Measurements from ENCODE around the gene HSP90AA1. TPM values are rescaled to one million over a fixed set of nuclear protein-coding genes. Genes with fewer than 3 reads are reported as not detected.
"Not testable (repeated sequence)": the region's sequence is repeated elsewhere in the genome, so short reads cannot be mapped to it uniquely, and the experiment has no call there.

The HSP90AA1 gene
- total RNA-seq, 4 donors from 2014 or later, result 185 to 396 (median 265) TPM

GRCh38 chr14:102077382-102077709 is 9.5 kb downstream of the HSP90AA1 start:
- Histone ChIP-seq H3K9me3 (peaks cover 0 to 7% (median 0%) of the 10 kb centered on the region in 4 donors), H3K4me1 (peaks cover 0 to 9% (median 0%) of the 10 kb centered on the region in 4 donors), H3K4me3 (no peak overlapping the region), H3K27ac (no peak overlapping the region), H3K36me3 (peaks cover 0 to 58% (median 10%) of the 10 kb centered on the region in 3 donors), H3K27me3 (no peaks in the 10 kb centered on the region)
- 80 to 84% methylated on average over 5 of the region's 5 CpGs for WGBS, 2 donors
- TF ChIP-seq CTCF (IDR thresholded peaks at IDR 0.05), result no peak
- no peak for TF ChIP-seq POLR2A (IDR thresholded peaks at IDR 0.05)
- TF ChIP-seq EP300 (IDR thresholded peaks at IDR 0.05), result no peak
- no peak for DNase-seq (ENCODE audit: low spot score in 2 of 2)

GRCh38 chr14:102075155-102075554 is 11.7 kb downstream of the HSP90AA1 start:
- TF ChIP-seq CTCF (IDR thresholded peaks at IDR 0.05), result no peak
- no peak for TF ChIP-seq EP300 (IDR thresholded peaks at IDR 0.05)
- no peak for TF ChIP-seq POLR2A (IDR thresholded peaks at IDR 0.05)
- no peak for DNase-seq (ENCODE audit: low spot score in 2 of 2)
- WGBS, 2 donors, result 93 to 97% methylated on average over 4 of the region's 4 CpGs
- Histone ChIP-seq H3K4me1 (peaks cover 0 to 8% (median 3%) of the 10 kb centered on the region in 4 donors), H3K27me3 (no peaks in the 10 kb centered on the region), H3K9me3 (peaks cover 0 to 7% (median 0%) of the 10 kb centered on the region in 4 donors), H3K4me3 (no peak overlapping the region), H3K36me3 (peaks cover 0 to 36% (median 0%) of the 10 kb centered on the region in 3 donors), H3K27ac (no peak overlapping the region)

- TF ChIP-seq POLR2A (IDR thresholded peaks at IDR 0.05) (no peak), CTCF (IDR thresholded peaks at IDR 0.05) (no peak), EP300 (IDR thresholded peaks at IDR 0.05) (no peak)
- Histone ChIP-seq H3K4me1 (peaks cover 0 to 8% (median 3%) of the 10 kb centered on the region in 4 donors), H3K4me3 (no peak overlapping the region), H3K9me3 (peaks cover 0 to 7% (median 0%) of the 10 kb centered on the region in 4 donors), H3K27me3 (no peaks in the 10 kb centered on the region), H3K27ac (no peak overlapping the region), H3K36me3 (peaks cover 0 to 30% (median 0%) of the 10 kb centered on the region in 3 donors)
- 86 to 88% methylated on average over 4 of the region's 4 CpGs for WGBS, 2 donors
- no peak for DNase-seq (ENCODE audit: low spot score in 2 of 2)
Observed at GRCh38 chr14:102074415-102074964, 12.4 kb downstream of the HSP90AA1 start.

- DNase-seq (ENCODE audit: low spot score in 2 of 2), result no peak
- Histone ChIP-seq H3K9me3 (peaks cover 0 to 12% (median 0%) of the 10 kb centered on the region in 4 donors), H3K27me3 (no peaks in the 10 kb centered on the region), H3K27ac (peak overlapping the region in 2 of 4 donors; percentile 50 to 78), H3K4me1 (peaks cover 0 to 8% (median 3%) of the 10 kb centered on the region in 4 donors), H3K36me3 (peaks cover 0 to 5% (median 0%) of the 10 kb centered on the region in 3 donors), H3K4me3 (no peak overlapping the region)
- 52 to 53% methylated on average over 10 of the region's 10 CpGs for WGBS, 2 donors
- TF ChIP-seq CTCF (IDR thresholded peaks at IDR 0.05) (no peak), POLR2A (IDR thresholded peaks at IDR 0.05) (no peak), EP300 (IDR thresholded peaks at IDR 0.05) (no peak)
Observed at GRCh38 chr14:102071283-102071998, 15.4 kb downstream of the HSP90AA1 start.

GRCh38 chr14:102066041-102066451 is 20.8 kb downstream of the HSP90AA1 start:
- Histone ChIP-seq H3K27me3 (no peaks in the 10 kb centered on the region), H3K4me3 (no peak overlapping the region), H3K27ac (no peak overlapping the region), H3K36me3 (no peaks in the 10 kb centered on the region), H3K9me3 (peaks cover 0 to 5% (median 0%) of the 10 kb centered on the region in 4 donors), H3K4me1 (peaks cover 0 to 16% (median 10%) of the 10 kb centered on the region in 4 donors)
- WGBS, 2 donors, result 66 to 85% methylated on average over 12 of the region's 12 CpGs
- TF ChIP-seq CTCF (IDR thresholded peaks at IDR 0.05) (no peak), EP300 (IDR thresholded peaks at IDR 0.05) (no peak), POLR2A (IDR thresholded peaks at IDR 0.05) (no peak)
- DNase-seq (ENCODE audit: low spot score in 2 of 2), result no peak

- H3K27me3 ChIP-seq; DNase-seq (ENCODE audit: low spot score in 2 of 2); H3K27ac ChIP-seq; H3K4me3 ChIP-seq; H3K36me3 ChIP-seq; H3K9me3 ChIP-seq: not testable (repeated sequence)
- peaks cover 0 to 15% (median 8%) of the 10 kb centered on the region in 4 donors for H3K4me1 ChIP-seq
- WGBS, 2 donors, result 91 to 93% methylated on average over 8 of the region's 8 CpGs
Observed at GRCh38 chr14:102064590-102064989, 22.3 kb downstream of the HSP90AA1 start.
